ENCODE measurements around the gene FANCL.
A peak's percentile ranks its signal among the peaks of the same experiment; 100 is the strongest.
"Not testable (repeated sequence)": the region's sequence is repeated elsewhere in the genome, so short reads cannot be mapped to it uniquely, and the experiment has no call there.

The FANCL gene

DNA sequence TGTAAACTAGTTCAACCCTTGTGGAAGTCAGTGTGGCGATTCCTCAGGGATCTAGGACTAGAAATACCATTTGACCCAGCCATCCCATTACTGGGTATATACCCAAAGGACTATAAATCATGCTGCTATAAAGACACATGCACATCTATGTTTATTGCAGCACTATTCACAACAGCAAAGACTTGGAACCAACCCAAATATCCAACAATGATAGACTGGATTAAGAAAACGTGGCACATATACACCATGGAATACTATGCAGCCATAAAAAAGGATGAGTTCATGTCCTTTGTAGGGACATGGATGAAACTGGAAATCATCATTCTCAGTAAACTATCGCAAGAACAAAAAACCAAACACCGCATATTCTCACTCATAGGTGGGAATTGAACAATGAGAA lies 63.9 kb downstream of the FANCL start:
- H3K4me1 ChIP-seq (ENCODE audit: control insufficient read depth, insufficient read depth, low read length); H3K27ac ChIP-seq (ENCODE audit: low read depth, low read length); H3K9ac ChIP-seq (ENCODE audit: low read length); H3K9me3 ChIP-seq (ENCODE audit: control insufficient read depth, insufficient read depth, low read depth, low read length); H3K36me3 ChIP-seq (ENCODE audit: control insufficient read depth, insufficient read depth, low read length); H3K27me3 ChIP-seq (ENCODE audit: control insufficient read depth, insufficient read depth, low read length); H3K4me3 ChIP-seq (ENCODE audit: low read depth, low read length): not testable (repeated sequence)

- H3K4me1 ChIP-seq (ENCODE audit: control insufficient read depth, insufficient read depth, low read length); H3K9me3 ChIP-seq (ENCODE audit: control insufficient read depth, insufficient read depth, low read depth, low read length); H3K27me3 ChIP-seq (ENCODE audit: control insufficient read depth, insufficient read depth, low read length); H3K36me3 ChIP-seq (ENCODE audit: control insufficient read depth, insufficient read depth, low read length): not testable (repeated sequence)
- Histone ChIP-seq H3K4me3 (ENCODE audit: low read depth, low read length) (peak overlapping the region; percentile 47; the same call in 1 of the 2 replicates), H3K9ac (ENCODE audit: low read length) (peak overlapping the region; percentile 58), H3K27ac (ENCODE audit: low read depth, low read length) (peak overlapping the region; percentile 17; the same call in 1 of the 2 replicates)
Observed at GRCh38 chr2:58171831-58172230, 69.3 kb downstream of the FANCL start.

DNA sequence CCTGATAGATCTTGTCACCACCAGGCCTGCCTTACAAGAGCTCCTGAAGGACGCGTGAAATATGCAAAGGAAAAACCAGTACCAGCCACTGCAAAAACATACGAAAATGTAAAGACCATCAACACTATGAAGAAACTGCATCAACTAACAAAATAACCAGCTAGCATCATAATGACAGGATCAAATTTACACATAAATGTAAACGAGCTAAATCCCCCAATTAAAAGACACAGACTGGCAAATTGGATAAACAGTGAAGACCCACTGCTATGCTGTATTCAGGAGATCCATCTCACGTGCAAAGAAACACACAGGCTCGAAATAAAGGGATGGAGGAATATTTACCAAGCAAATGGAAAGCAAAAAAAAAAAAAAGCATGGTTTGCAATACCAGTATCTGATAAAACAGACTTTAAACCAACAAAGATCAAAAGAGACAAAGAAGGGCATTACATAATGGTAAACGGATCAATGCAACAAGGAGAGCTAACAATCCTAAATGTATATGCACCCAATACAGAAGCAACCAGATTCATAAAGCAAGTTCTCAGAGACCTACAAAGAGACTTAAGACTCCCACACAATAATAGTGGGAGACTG lies 70.7 kb downstream of the FANCL start:
- not testable (repeated sequence) for H3K4me3 ChIP-seq (ENCODE audit: low read depth, low read length); H3K27ac ChIP-seq (ENCODE audit: low read depth, low read length); H3K9ac ChIP-seq (ENCODE audit: low read length); H3K4me1 ChIP-seq (ENCODE audit: control insufficient read depth, insufficient read depth, low read length); H3K36me3 ChIP-seq (ENCODE audit: control insufficient read depth, insufficient read depth, low read length); H3K27me3 ChIP-seq (ENCODE audit: control insufficient read depth, insufficient read depth, low read length); H3K9me3 ChIP-seq (ENCODE audit: control insufficient read depth, insufficient read depth, low read depth, low read length)

DNA sequence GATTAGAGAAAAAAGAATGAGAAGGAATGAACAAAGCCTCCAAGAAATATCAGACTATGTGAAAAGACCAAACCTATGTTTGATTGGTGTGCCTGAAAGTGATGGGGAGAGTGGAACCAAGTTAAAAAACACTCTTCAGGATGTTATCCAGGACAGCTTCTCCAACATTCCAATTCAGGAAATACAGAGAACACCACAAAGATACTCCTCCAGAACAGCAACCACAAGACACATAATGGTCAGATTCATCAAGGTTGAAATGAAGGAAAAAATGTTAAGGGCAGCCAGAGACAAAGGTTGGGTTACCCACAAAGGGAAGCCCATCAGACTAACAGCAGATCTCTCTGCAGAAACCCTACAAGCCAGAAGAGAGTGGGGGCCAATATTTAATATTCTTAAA lies 71.3 kb downstream of the FANCL start:
- not testable (repeated sequence) for H3K4me3 ChIP-seq (ENCODE audit: low read depth, low read length); H3K27ac ChIP-seq (ENCODE audit: low read depth, low read length); H3K9me3 ChIP-seq (ENCODE audit: control insufficient read depth, insufficient read depth, low read depth, low read length); H3K27me3 ChIP-seq (ENCODE audit: control insufficient read depth, insufficient read depth, low read length); H3K4me1 ChIP-seq (ENCODE audit: control insufficient read depth, insufficient read depth, low read length); H3K36me3 ChIP-seq (ENCODE audit: control insufficient read depth, insufficient read depth, low read length); H3K9ac ChIP-seq (ENCODE audit: low read length)

- H3K27me3 ChIP-seq (ENCODE audit: control insufficient read depth, insufficient read depth, low read length); H3K4me1 ChIP-seq (ENCODE audit: control insufficient read depth, insufficient read depth, low read length); H3K9ac ChIP-seq (ENCODE audit: low read length); H3K36me3 ChIP-seq (ENCODE audit: control insufficient read depth, insufficient read depth, low read length); H3K4me3 ChIP-seq (ENCODE audit: low read depth, low read length); H3K27ac ChIP-seq (ENCODE audit: low read depth, low read length); H3K9me3 ChIP-seq (ENCODE audit: control insufficient read depth, insufficient read depth, low read depth, low read length): not testable (repeated sequence)
Observed at GRCh38 chr2:58168130-58168529, 73.0 kb downstream of the FANCL start.

- Histone ChIP-seq H3K4me3 (ENCODE audit: low read depth, low read length) (no peak overlapping the region), H3K36me3 (ENCODE audit: control insufficient read depth, insufficient read depth, low read length) (peaks cover 49% of the 10 kb centered on the region), H3K9me3 (ENCODE audit: control insufficient read depth, insufficient read depth, low read depth, low read length) (no peaks in the 10 kb centered on the region), H3K27ac (ENCODE audit: low read depth, low read length) (no peak overlapping the region), H3K4me1 (ENCODE audit: control insufficient read depth, insufficient read depth, low read length) (no peaks in the 10 kb centered on the region), H3K9ac (ENCODE audit: low read length) (no peak overlapping the region), H3K27me3 (ENCODE audit: control insufficient read depth, insufficient read depth, low read length) (no peaks in the 10 kb centered on the region)
Observed at GRCh38 chr2:58163913-58164312, 77.2 kb downstream of the FANCL start.

GRCh38 chr2:58158481-58158880 lies 82.6 kb downstream of the FANCL start:
- H3K27ac ChIP-seq (ENCODE audit: low read depth, low read length) = no peak overlapping the region
- H3K9me3 ChIP-seq (ENCODE audit: control insufficient read depth, insufficient read depth, low read depth, low read length) = no peaks in the 10 kb centered on the region
- no peak overlapping the region for H3K4me3 ChIP-seq (ENCODE audit: low read depth, low read length)
- H3K27me3 ChIP-seq (ENCODE audit: control insufficient read depth, insufficient read depth, low read length) = no peaks in the 10 kb centered on the region
- H3K9ac ChIP-seq (ENCODE audit: low read length) = no peak overlapping the region
- H3K4me1 ChIP-seq (ENCODE audit: control insufficient read depth, insufficient read depth, low read length) = no peaks in the 10 kb centered on the region
- peaks cover 44% of the 10 kb centered on the region for H3K36me3 ChIP-seq (ENCODE audit: control insufficient read depth, insufficient read depth, low read length)

DNA sequence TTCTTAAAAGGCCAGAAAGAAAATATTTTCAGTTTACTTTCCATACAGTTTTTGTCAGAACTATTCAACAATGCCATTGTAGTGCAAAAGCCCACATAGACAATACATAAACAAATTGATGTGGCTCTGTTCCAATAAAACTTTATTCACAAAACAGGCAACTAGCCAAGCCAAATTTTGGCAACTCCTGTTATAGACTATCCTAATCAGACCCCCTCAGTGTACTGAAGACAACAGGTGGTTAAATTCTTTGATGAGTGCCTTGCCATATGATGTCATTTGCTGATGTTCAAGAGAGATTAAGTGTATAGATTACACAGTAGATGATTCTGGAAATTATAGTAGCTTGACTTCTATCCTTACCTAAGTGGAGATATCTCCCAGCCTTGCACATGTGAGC lies 83.4 kb downstream of the FANCL start:
- Histone ChIP-seq H3K4me3 (ENCODE audit: low read depth, low read length) (no peak overlapping the region), H3K27ac (ENCODE audit: low read depth, low read length) (no peak overlapping the region), H3K27me3 (ENCODE audit: control insufficient read depth, insufficient read depth, low read length) (no peaks in the 10 kb centered on the region), H3K9ac (ENCODE audit: low read length) (no peak overlapping the region), H3K4me1 (ENCODE audit: control insufficient read depth, insufficient read depth, low read length) (no peaks in the 10 kb centered on the region), H3K36me3 (ENCODE audit: control insufficient read depth, insufficient read depth, low read length) (peaks cover 37% of the 10 kb centered on the region), H3K9me3 (ENCODE audit: control insufficient read depth, insufficient read depth, low read depth, low read length) (no peaks in the 10 kb centered on the region)

GRCh38 chr2:58156780-58157179 lies 84.3 kb downstream of the FANCL start:
- H3K27ac ChIP-seq (ENCODE audit: low read depth, low read length) = no peak overlapping the region
- H3K4me3 ChIP-seq (ENCODE audit: low read depth, low read length) = no peak overlapping the region
- H3K36me3 ChIP-seq (ENCODE audit: control insufficient read depth, insufficient read depth, low read length) = peaks cover 27% of the 10 kb centered on the region
- no peak overlapping the region for H3K9ac ChIP-seq (ENCODE audit: low read length)
- no peaks in the 10 kb centered on the region for H3K27me3 ChIP-seq (ENCODE audit: control insufficient read depth, insufficient read depth, low read length)
- H3K9me3 ChIP-seq (ENCODE audit: control insufficient read depth, insufficient read depth, low read depth, low read length) = no peaks in the 10 kb centered on the region
- no peaks in the 10 kb centered on the region for H3K4me1 ChIP-seq (ENCODE audit: control insufficient read depth, insufficient read depth, low read length)

DNA sequence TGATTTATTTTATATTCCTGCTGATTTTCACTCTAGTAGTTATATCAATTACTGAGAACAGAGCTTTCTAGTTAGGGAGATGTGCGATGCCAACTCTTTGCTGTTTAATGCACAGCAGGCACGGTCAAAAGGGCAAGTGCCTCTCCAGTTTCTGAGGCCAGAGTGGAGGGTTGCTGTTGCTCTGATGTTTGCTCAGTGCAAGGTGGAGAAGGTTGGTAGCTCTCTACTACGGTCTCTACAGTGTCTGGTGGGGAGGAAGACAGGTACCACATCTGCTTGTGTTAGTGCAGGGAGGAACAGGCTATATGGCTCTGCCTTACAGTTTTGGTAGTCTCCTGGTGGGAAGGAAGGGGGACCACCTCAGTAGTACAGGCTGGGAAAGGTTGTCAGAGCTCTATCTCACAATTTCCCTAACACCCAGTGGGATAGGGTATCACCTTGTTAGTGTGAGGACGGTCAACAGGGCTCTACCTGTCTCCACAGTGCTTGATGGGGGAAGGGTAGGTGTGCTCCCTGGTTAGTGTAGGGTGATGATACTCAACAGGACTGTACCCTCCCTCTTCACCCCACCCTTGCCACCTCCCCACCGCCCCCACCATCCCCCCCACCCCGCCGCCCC lies 85.9 kb downstream of the FANCL start:
- H3K4me3 ChIP-seq (ENCODE audit: low read depth, low read length) = no peak overlapping the region
- H3K27ac ChIP-seq (ENCODE audit: low read depth, low read length) = no peak overlapping the region
- H3K9ac ChIP-seq (ENCODE audit: low read length) = no peak overlapping the region
- no peaks in the 10 kb centered on the region for H3K9me3 ChIP-seq (ENCODE audit: control insufficient read depth, insufficient read depth, low read depth, low read length)
- peaks cover 13% of the 10 kb centered on the region for H3K36me3 ChIP-seq (ENCODE audit: control insufficient read depth, insufficient read depth, low read length)
- H3K4me1 ChIP-seq (ENCODE audit: control insufficient read depth, insufficient read depth, low read length) = no peaks in the 10 kb centered on the region
- no peaks in the 10 kb centered on the region for H3K27me3 ChIP-seq (ENCODE audit: control insufficient read depth, insufficient read depth, low read length)

- Histone ChIP-seq H3K27me3 (ENCODE audit: control insufficient read depth, insufficient read depth, low read length) (no peaks in the 10 kb centered on the region), H3K9me3 (ENCODE audit: control insufficient read depth, insufficient read depth, low read depth, low read length) (no peaks in the 10 kb centered on the region), H3K36me3 (ENCODE audit: control insufficient read depth, insufficient read depth, low read length) (no peaks in the 10 kb centered on the region), H3K27ac (ENCODE audit: low read depth, low read length) (no peak overlapping the region), H3K4me1 (ENCODE audit: control insufficient read depth, insufficient read depth, low read length) (no peaks in the 10 kb centered on the region), H3K4me3 (ENCODE audit: low read depth, low read length) (no peak overlapping the region), H3K9ac (ENCODE audit: low read length) (no peak overlapping the region)
Observed at GRCh38 chr2:58146707-58147106, 94.4 kb downstream of the FANCL start.

DNA sequence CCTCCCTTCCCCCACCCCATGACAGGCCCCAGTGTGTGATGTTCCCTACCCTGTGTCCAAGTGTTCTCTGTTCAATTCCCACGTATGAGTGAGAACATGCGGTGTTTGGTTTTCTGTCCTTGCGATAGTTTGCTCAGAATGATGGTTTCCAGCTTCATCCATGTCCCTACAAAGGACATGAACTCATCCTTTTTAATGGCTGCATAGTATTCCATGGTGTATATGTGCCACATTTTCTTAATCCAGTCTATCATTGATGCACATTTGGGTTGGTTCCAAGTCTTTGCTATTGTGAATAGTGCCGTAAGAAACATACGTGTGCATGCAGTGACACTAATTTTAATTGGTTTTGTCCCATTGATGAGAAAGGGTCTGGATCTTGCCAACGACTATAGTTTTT lies 95.4 kb downstream of the FANCL start:
- not testable (repeated sequence) for H3K27ac ChIP-seq (ENCODE audit: low read depth, low read length); H3K36me3 ChIP-seq (ENCODE audit: control insufficient read depth, insufficient read depth, low read length); H3K9me3 ChIP-seq (ENCODE audit: control insufficient read depth, insufficient read depth, low read depth, low read length); H3K27me3 ChIP-seq (ENCODE audit: control insufficient read depth, insufficient read depth, low read length); H3K9ac ChIP-seq (ENCODE audit: low read length); H3K4me1 ChIP-seq (ENCODE audit: control insufficient read depth, insufficient read depth, low read length); H3K4me3 ChIP-seq (ENCODE audit: low read depth, low read length)
